ENCODE data around the gene ATP1B2. TPM values are rescaled to one million over a fixed set of nuclear protein-coding genes. Genes with fewer than 3 reads are reported as not detected.
"Not testable (repeated sequence)": the region's sequence is repeated elsewhere in the genome, so short reads cannot be mapped to it uniquely, and the experiment has no call there.

ATP1B2 gene
- total RNA-seq, 1 donor from 2014 or later: 1.4 TPM

- DNase-seq (ENCODE audit: low spot score): no peak
Observed at GRCh38 chr17:7633093-7633492, 17.6 kb upstream of the ATP1B2 start.

GRCh38 chr17:7634384-7634783 lies 16.3 kb upstream of the ATP1B2 start:
- DNase-seq (ENCODE audit: low spot score): no peak

GRCh38 chr17:7636163-7636562 lies 14.6 kb upstream of the ATP1B2 start:
- DNase-seq (ENCODE audit: low spot score): no peak

- no peak for DNase-seq (ENCODE audit: low spot score)
Observed at GRCh38 chr17:7640783-7641182, 9.9 kb upstream of the ATP1B2 start.

- DNase-seq (ENCODE audit: low spot score): not testable (repeated sequence)
Observed at GRCh38 chr17:7641635-7642034, 9.1 kb upstream of the ATP1B2 start.

GRCh38 chr17:7644775-7645174 lies 6.0 kb upstream of the ATP1B2 start:
- no peak for DNase-seq (ENCODE audit: low spot score)

GRCh38 chr17:7646457-7646856 lies 4.3 kb upstream of the ATP1B2 start:
- no peak for DNase-seq (ENCODE audit: low spot score)

GRCh38 chr17:7647018-7647417 lies 3.7 kb upstream of the ATP1B2 start:
- DNase-seq (ENCODE audit: low spot score): no peak

GRCh38 chr17:7651097-7651664 lies 455 bp downstream of the ATP1B2 start:
- DNase-seq (ENCODE audit: low spot score): no peak

GRCh38 chr17:7651665-7652387 lies 1.1 kb downstream of the ATP1B2 start:
- no peak for DNase-seq (ENCODE audit: low spot score)

- DNase-seq (ENCODE audit: low spot score): no peak
Observed at GRCh38 chr17:7652388-7653356, 1.9 kb downstream of the ATP1B2 start.

- no peak for DNase-seq (ENCODE audit: low spot score)
Observed at GRCh38 chr17:7654832-7655540, 4.3 kb downstream of the ATP1B2 start.

GRCh38 chr17:7655541-7655840 lies 4.8 kb downstream of the ATP1B2 start:
- no peak for DNase-seq (ENCODE audit: low spot score)

GRCh38 chr17:7656958-7657609 lies 6.4 kb downstream of the ATP1B2 start:
- DNase-seq (ENCODE audit: low spot score): no peak

GRCh38 chr17:7667656-7668406 lies 17.1 kb downstream of the ATP1B2 start:
- no peak for DNase-seq (ENCODE audit: low spot score)

GRCh38 chr17:7668482-7668881 lies 17.8 kb downstream of the ATP1B2 start:
- DNase-seq (ENCODE audit: low spot score): no peak

GRCh38 chr17:7673239-7673638 lies 22.5 kb downstream of the ATP1B2 start:
- DNase-seq (ENCODE audit: low spot score): no peak

GRCh38 chr17:7674934-7675333 lies 24.2 kb downstream of the ATP1B2 start:
- DNase-seq (ENCODE audit: low spot score): no peak

GRCh38 chr17:7676533-7676932 lies 25.8 kb downstream of the ATP1B2 start:
- no peak for DNase-seq (ENCODE audit: low spot score)

GRCh38 chr17:7677388-7678067 lies 26.8 kb downstream of the ATP1B2 start:
- DNase-seq (ENCODE audit: low spot score): no peak

Data from mesenteric fat pad (tissue), 1 donor.